Measurements from ENCODE around the gene SLC38A9.

GRCh38 chr5:55692106-55692417, 20.1 kb downstream of the SLC38A9 start:
- peak; percentile 6; the same call in 2 of the 3 replicates for TF ChIP-seq CTCF (IDR thresholded peaks at IDR 0.05)
- TF ChIP-seq CBX2 (IDR thresholded peaks at IDR 0.05; ENCODE audit: borderline replicate concordance, low read depth): no peak
- TF ChIP-seq BHLHE40 (IDR thresholded peaks at IDR 0.05; ENCODE audit: low read depth, low read length): no peak
- TF ChIP-seq CHD2 (IDR thresholded peaks at IDR 0.05; ENCODE audit: low read length, partially characterized antibody): no peak
- no peak for TF ChIP-seq PHF8 (IDR thresholded peaks at IDR 0.05; ENCODE audit: borderline replicate concordance, low read depth)
- no peak for TF ChIP-seq POLR2A (IDR thresholded peaks at IDR 0.05; ENCODE audit: low read length)
- TF ChIP-seq ZNF302 (CRISPR knock-in tag; IDR thresholded peaks at IDR 0.05): no peak
- TF ChIP-seq HMGXB4 (CRISPR knock-in tag; IDR thresholded peaks at IDR 0.05; ENCODE audit: borderline replicate concordance): no peak
- TF ChIP-seq RCOR1 (IDR thresholded peaks at IDR 0.05; ENCODE audit: low read depth, low read length): no peak
- no peak for TF ChIP-seq RNF2 (IDR thresholded peaks at IDR 0.05; ENCODE audit: borderline replicate concordance, low read depth)

All from A549 (cell line).